Neural cell (in vitro differentiated cells): ENCODE results near the gene C19orf67.

ENCODE experiments used
- CTCF ChIP-seq: fragments of 450-650 bp; IDR thresholded peaks from 2 replicates; pipeline ENCODE4 v1.5.1; 2014; ENCODE audit warnings: antibody characterized with exemption, mild to moderate bottlenecking, moderate library complexity; ENCODE audit not compliant: poor library complexity, severe bottlenecking
- EZH2 ChIP-seq: fragments of 200-600, 300-800 bp; shearing (Covaris generic), sonication (generic); IDR thresholded peaks from 2 replicates; pipeline ENCODE4 v1.6.1; 2014; ENCODE audit warnings: antibody characterized with exemption, low read length, borderline replicate concordance, mild to moderate bottlenecking; ENCODE audit not compliant: insufficient read depth, poor library complexity, severe bottlenecking
- POLR2AphosphoS5 ChIP-seq: IDR thresholded peaks from 2 replicates; pipeline ENCODE4 v1.6.1; 2012
- REST ChIP-seq: IDR thresholded peaks from 2 replicates; pipeline ENCODE4 v1.6.1; 2012; ENCODE audit warnings: borderline replicate concordance
- SMC3 ChIP-seq: fragments of 450-650 bp; conservative IDR thresholded peaks from 2 replicates; pipeline ENCODE4 v1.6.1; 2014; ENCODE audit warnings: antibody characterized with exemption, mild to moderate bottlenecking, moderate library complexity; ENCODE audit not compliant: poor library complexity

GRCh38 chr19:14055396-14055795, 30.2 kb downstream of the C19orf67 start:
- TF ChIP-seq CTCF, result no peak
- TF ChIP-seq EZH2, result no peak
- no peak for TF ChIP-seq POLR2AphosphoS5
- TF ChIP-seq REST, result no peak
- no peak for TF ChIP-seq SMC3
